ENCODE measurements around the gene C6orf132.

GRCh38 chr6:42175860-42176259 lies 33.4 kb upstream of the C6orf132 start:
- TF ChIP-seq POLR2AphosphoS5 (IDR thresholded peaks at IDR 0.05; ENCODE audit: low read depth, low read length) (no peak), POLR2A (IDR thresholded peaks at IDR 0.05; ENCODE audit: low read depth, low read length) (no peak)

Measured in GM12891 (cell line).